HG02678 (cell line): ENCODE measurements around the gene KRTAP9-7.
"Not testable (repeated sequence)": the region's sequence is repeated elsewhere in the genome, so short reads cannot be mapped to it uniquely, and the experiment has no call there.

Experiments used
- ATAC-seq: cut with Tn5 transposase; IDR thresholded peaks from one replicate; pipeline ENCODE4 v1.9.1; 2021; ENCODE audit warnings: mild to moderate bottlenecking, moderate library complexity; ENCODE audit not compliant: unreplicated experiment

The KRTAP9-7 gene, protein sequence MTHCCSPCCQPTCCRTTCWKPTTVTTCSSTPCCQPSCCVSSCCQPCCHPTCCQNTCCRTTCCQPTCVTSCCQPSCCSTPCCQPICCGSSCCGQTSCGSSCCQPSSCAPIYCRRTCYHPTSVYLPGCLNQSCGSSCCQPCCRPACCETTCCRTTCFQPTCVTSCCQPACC

GRCh38 chr17:41275648-41276190 lies at the start of gene KRTAP9-7:
Gene KRTAP9-7, plus strand, starts transcription at chr17:41275698. Its CDS starts 0 bp downstream, at chr17:41275698.
- not testable (repeated sequence) for ATAC-seq

DNA sequence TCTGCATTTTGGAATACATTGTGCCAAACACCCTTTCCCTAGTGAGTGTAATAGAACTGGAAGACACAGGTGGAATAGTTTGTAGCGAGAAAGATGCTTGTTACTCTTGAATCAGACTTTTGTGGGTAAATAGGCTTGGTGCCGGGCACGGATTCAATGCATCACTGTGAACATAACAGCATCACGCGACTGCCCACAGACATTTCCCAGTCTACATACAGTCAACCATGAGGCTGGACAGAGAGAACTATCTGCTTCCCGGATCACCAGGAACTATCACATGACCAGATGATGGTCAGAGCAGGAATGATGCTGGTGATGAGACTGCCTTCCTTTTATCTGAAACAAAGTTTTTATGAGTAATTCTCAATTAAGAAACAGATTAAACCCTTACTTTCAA lies 49.4 kb upstream of the KRTAP9-7 start:
- ATAC-seq, result no peak

DNA sequence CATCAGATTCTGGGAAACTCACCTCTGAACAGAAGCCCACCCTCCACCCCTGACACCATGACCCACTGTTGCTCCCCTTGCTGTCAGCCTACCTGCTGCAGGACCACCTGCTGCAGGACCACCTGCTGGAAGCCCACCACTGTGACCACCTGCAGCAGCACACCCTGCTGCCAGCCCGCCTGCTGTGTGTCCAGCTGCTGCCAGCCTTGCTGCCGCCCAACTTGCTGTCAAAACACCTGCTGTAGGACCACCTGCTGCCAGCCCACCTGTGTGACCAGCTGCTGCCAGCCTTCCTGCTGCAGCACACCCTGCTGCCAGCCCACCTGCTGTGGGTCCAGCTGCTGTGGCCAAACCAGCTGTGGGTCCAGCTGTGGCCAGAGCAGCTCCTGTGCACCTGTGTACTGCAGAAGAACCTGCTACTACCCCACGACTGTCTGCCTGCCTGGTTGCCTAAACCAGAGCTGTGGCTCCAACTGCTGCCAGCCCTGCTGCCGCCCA lies 48.9 kb upstream of the KRTAP9-7 start, which contains the start of gene KRTAP9-2:
TSS of gene KRTAP9-2 (plus strand) at position 51 of the 498 bp plus-strand sequence. CDS start at position 58, 7 bp downstream.
- ATAC-seq, result not testable (repeated sequence)

GRCh38 chr17:41230094-41230493 lies 45.4 kb upstream of the KRTAP9-7 start:
- no peak for ATAC-seq

DNA sequence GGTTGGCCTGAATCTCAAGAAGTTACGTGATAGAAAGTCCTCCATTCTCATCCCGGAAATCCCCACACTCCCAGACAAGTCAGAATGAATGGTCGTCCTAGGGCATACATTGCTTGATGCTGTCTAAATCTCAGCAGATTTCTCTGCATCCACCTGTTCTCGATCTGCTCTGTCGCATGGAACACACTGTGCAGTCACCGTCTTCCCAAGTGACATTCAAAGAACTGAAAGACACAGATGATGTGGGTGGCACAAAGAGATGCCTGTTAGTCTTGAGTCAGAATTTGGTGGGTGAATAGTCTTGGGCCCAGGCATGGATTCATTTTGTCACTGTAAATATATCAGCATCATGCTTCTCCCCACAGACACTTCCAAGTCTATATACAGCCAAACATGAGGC lies 43.8 kb upstream of the KRTAP9-7 start:
- no peak for ATAC-seq

- ATAC-seq, result not testable (repeated sequence)
Observed at GRCh38 chr17:41232399-41233105, 42.9 kb upstream of the KRTAP9-7 start, which contains the start of gene KRTAP9-3. Gene KRTAP9-3, plus strand, starts transcription at chr17:41232449. Its CDS starts 53 bp downstream, at chr17:41232502.

DNA sequence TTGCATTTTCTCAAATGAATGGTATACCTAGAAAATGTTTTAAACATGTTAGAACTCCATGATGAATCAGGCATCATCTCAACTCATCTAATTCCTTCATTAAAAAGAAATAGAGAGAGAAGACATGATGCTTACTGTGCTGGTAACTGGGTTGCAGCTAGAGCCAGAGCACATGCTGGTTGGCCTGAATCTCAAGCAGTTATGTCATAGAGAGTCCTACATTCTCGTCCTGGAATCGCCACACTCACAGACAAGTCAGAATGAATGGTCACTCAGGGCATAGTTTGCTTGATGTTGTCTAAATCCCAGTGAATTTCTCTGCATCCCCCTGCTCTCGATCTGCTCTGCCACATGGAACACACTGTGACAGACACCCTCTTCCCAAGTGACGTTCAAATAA lies 38.4 kb upstream of the KRTAP9-7 start:
- ATAC-seq, result not testable (repeated sequence)

DNA sequence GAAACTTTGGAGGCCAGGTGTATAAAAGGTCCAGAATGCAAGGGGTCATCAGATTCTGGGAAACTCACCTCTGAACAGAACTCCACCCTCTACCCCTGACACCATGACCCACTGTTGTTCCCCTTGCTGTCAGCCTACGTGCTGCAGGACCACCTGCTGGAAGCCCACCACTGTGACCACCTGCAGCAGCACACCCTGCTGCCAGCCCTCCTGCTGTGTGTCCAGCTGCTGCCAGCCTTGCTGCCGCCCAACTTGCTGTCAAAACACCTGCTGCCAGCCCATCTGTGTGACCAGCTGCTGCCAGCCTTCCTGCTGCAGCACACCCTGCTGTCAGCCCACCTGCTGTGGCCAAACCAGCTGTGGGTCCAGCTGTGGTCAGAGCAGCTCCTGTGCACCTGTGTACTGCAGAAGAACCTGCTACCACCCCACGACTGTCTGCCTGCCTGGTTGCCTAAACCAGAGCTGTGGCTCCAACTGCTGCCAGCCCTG lies 37.5 kb upstream of the KRTAP9-7 start, which contains the start of gene KRTAP9-8:
TSS of gene KRTAP9-8 (plus strand) at position 51 of the 489 bp plus-strand sequence. CDS start at position 104, 53 bp downstream.
- ATAC-seq, result not testable (repeated sequence)

GRCh38 chr17:41246995-41247787 lies 28.3 kb upstream of the KRTAP9-7 start:
- ATAC-seq, result not testable (repeated sequence)

DNA sequence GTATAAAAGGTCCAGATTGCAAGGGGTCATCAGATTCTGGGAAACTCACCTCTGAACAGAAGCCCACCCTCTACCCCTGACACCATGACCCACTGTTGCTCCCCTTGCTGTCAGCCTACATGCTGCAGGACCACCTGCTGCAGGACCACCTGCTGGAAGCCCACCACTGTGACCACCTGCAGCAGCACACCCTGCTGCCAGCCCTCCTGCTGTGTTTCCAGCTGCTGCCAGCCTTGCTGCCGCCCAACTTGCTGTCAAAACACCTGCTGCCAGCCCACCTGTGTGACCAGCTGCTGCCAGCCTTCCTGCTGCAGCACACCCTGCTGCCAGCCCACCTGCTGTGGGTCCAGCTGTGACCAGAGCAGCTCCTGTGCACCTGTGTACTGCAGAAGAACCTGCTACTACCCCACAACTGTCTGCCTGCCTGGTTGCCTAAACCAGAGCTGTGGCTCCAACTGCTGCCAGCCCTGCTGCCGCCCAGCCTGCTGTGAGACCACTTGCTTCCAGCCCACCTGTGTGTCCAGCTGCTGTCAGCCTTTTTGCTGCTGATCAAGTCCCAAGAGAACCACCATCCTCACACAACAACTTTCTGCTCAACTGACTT lies 25.8 kb upstream of the KRTAP9-7 start, which contains the start of gene KRTAP9-4:
TSS of gene KRTAP9-4 (plus strand) at position 51 of the 604 bp plus-strand sequence. CDS start at position 85, 34 bp downstream.
- not testable (repeated sequence) for ATAC-seq

- ATAC-seq, result no peak
Observed at GRCh38 chr17:41251261-41251660, 24.2 kb upstream of the KRTAP9-7 start.

GRCh38 chr17:41254861-41255260 lies 20.6 kb upstream of the KRTAP9-7 start:
- no peak for ATAC-seq

DNA sequence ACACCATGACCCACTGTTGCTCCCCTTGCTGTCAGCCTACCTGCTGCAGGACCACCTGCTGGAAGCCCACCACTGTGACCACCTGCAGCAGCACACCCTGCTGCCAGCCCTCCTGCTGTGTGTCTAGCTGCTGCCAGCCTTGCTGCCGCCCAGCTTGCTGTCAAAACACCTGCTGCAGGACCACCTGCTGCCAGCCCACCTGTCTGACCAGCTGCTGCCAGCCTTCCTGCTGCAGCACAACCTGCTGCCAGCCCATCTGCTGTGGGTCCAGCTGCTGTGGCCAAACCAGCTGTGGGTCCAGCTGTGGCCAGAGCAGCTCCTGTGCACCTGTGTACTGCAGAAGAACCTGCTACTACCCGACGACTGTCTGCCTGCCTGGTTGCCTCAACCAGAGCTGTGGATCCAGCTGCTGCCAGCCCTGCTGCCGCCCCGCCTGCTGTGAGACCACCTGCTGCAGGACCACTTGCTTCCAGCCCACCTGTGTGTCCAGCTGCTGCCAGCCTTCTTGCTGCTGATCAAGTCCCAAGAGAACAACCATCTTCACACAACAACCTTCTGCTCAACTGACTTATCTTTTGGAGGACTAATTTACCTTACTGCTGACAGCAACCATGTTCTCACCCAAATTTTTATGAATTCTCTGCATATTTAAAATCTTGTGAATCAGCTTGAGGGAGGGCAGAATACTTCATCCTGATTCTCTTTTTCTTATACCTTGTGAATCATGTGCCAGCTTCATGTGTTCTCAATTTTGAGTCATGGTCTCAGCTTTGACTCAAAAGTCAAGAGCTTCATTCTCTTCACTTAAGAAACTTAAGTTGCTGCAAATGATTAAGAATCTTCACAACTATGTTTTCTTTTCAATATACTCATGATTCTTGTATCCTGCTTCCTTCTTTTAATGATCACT lies 19.9 kb upstream of the KRTAP9-7 start, which contains the start of gene KRTAP9-9:
TSS of gene KRTAP9-9 (plus strand) at position 4 of the 910 bp plus-strand sequence.
- ATAC-seq, result not testable (repeated sequence)

DNA sequence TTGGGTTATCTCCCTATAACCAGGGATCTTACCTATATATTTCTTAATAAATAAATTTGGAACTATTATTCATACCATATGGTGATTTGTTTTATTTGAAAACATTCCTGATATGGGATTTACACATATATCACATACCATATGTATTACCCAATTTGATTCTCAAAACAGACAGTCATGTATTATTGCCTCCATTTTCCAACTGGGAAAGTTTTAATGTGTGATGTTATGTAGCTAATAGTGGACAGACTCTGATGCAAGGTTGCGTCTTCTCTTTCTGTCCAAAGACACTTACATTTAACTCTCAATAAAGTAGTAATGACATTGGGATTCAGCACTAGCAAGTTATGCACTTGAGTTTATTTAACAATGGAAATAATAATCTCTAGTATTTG lies 19.2 kb upstream of the KRTAP9-7 start:
- no peak for ATAC-seq

DNA sequence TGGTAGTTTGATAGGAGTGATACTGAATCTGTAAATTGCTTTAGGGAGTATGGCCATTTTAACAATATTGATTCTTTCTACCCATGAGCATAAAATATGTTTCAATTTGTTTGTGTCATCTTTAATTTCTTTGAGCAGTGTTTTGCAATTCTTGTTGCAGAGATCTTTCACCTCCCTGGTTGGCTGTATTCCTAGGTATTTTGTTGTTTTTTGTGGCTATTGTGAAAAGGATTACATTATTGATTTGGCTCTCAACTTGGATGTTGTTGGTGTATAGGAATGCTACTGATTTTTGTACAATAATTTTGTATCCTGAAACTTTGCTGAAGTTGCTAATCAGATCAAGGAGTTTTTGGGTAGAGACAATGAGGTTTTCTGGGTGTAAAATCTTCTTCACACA lies 17.1 kb upstream of the KRTAP9-7 start:
- ATAC-seq, result no peak

GRCh38 chr17:41263212-41263611 lies 12.3 kb upstream of the KRTAP9-7 start:
- no peak for ATAC-seq

DNA sequence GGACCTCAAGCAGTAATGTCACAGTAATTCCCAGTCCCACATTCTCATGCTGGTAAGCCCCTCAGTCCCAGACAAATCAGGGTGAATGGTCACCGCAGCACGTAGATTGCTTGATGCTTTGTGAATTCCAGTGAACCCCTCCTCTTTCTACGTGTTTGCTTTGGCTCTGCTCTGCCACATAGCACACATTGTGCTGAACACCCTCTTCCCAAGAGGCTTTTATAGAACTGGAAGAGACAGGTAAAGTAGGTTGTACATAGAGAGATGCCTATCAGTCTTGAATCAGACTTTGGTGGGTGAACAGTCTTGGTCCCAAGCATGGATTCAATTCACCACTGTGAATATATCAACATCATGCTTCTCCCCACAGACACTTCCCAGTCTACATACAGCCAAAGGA lies 10.9 kb upstream of the KRTAP9-7 start:
- ATAC-seq, result no peak

GRCh38 chr17:41265078-41265477 lies 10.4 kb upstream of the KRTAP9-7 start, which contains the start of gene KRTAP9-6:
Gene KRTAP9-6, plus strand, starts transcription at chr17:41265378. Its CDS starts 0 bp downstream, at chr17:41265378.
- no peak for ATAC-seq

- no peak for ATAC-seq
Observed at GRCh38 chr17:41267711-41268110, 7.8 kb upstream of the KRTAP9-7 start.
